Caco-2 (cell line): Measurements from ENCODE around the gene OST4. TPM values are rescaled to one million over a fixed set of nuclear protein-coding genes. Genes with fewer than 3 reads are reported as not detected.
"Not testable (repeated sequence)": the region's sequence is repeated elsewhere in the genome, so short reads cannot be mapped to it uniquely, and the experiment has no call there.

Source experiments
- BruUV-seq: library from RNA; stranded (reverse); fragments of 400-500 nt; replicated peaks from 2 replicates; lab custom pipeline; 2021; lab: Mats Ljungman, UMichigan
- CTCF ChIA-PET: fragments of 300-600 bp; sonication (Branson Sonifier 250); formaldehyde crosslinking; loops from one replicate; lab custom pipeline; 2022; ENCODE audit warnings: antibody characterized with exemption; lab: Charles Lee
- POLR2A ChIA-PET: fragments of 300-600 bp; sonication (Branson Sonifier 250); formaldehyde crosslinking; loops from one replicate; lab custom pipeline; 2022; ENCODE audit warnings: antibody characterized with exemption; lab: Charles Lee
- DNase-seq, 2 experiments: peaks; one replicate each; pipeline versions ENCODE4 v3.0.0 to v3.0.0-alpha.2; 2020 to 2022
- H3K27me3 ChIP-seq: replicated peaks from 2 replicates; pipeline ENCODE4 v1.6.0; 2011; ENCODE audit warnings: low read length; ENCODE audit not compliant: control insufficient read depth, insufficient read depth
- H3K36me3 ChIP-seq: 2 replicates; pipeline ENCODE4 v1.5.1; 2011; ENCODE audit warnings: low read length; ENCODE audit not compliant: control insufficient read depth, insufficient read depth
- H3K4me1 ChIP-seq: fragments of 250-450 bp; sonication (Bioruptor Pico); 2 replicates; pipeline ENCODE4 v1.5.1; 2020; ENCODE audit warnings: mild to moderate bottlenecking
- H3K4me3 ChIP-seq: 2 replicates; pipeline ENCODE4 v1.5.1; 2011; ENCODE audit warnings: low read depth, mild to moderate bottlenecking, control low read depth, low read length
- H3K9me3 ChIP-seq: fragments of 250-450 bp; sonication (Bioruptor Pico); 2 replicates; pipeline ENCODE4 v1.5.1; 2020; ENCODE audit warnings: mild to moderate bottlenecking, moderate library complexity
- H3K27ac Mint-ChIP-seq: one replicate; pipeline ENCODE4 v1.8.0; 2022; ENCODE audit warnings: mixed read lengths; ENCODE audit not compliant: unreplicated experiment
- H3K27me3 Mint-ChIP-seq: one replicate; pipeline ENCODE4 v1.8.0; 2022; ENCODE audit warnings: mixed read lengths; ENCODE audit not compliant: insufficient read depth, unreplicated experiment
- H3K36me3 Mint-ChIP-seq: one replicate; pipeline ENCODE4 v1.8.0; 2022; ENCODE audit warnings: mild to moderate bottlenecking, mixed read lengths; ENCODE audit not compliant: insufficient read depth, unreplicated experiment
- H3K4me1 Mint-ChIP-seq: one replicate; pipeline ENCODE4 v1.8.0; 2022; ENCODE audit warnings: low read depth, mixed read lengths; ENCODE audit not compliant: unreplicated experiment
- H3K4me3 Mint-ChIP-seq: one replicate; pipeline ENCODE4 v1.8.0; 2022; ENCODE audit warnings: mild to moderate bottlenecking, moderate library complexity, mixed read lengths; ENCODE audit not compliant: unreplicated experiment
- H3K9me3 Mint-ChIP-seq: one replicate; pipeline ENCODE4 v1.8.0; 2022; ENCODE audit warnings: mixed read lengths; ENCODE audit not compliant: unreplicated experiment
- intact Hi-C: fragments of 100-400 bp; cut with micrococcal nuclease; formaldehyde crosslinking; loops from one replicate; pipeline ENCODE4 v1.10.0; 2022; ENCODE audit not compliant: unreplicated experiment
- total RNA-seq: library from RNA; stranded (reverse); gene quantifications from 2 replicates; pipeline ENCODE4 v1.2.3, GENCODE V29; 2022
- TF ChIP-seq, protein P1 (sequence below), 2 experiments: fragments of 200-600 bp in 1 of 2; IDR thresholded peaks; 1 replicate in 1 of 2; 2 replicates in 1 of 2; pipeline versions ENCODE4 v1.5.1 to v1.8.0; 2011 to 2022; ENCODE audit warnings: antibody characterized with exemption in 1 of 2, control low read depth in 1 of 2, inconsistent platforms in 1 of 2, low read depth in 1 of 2, low read length in 1 of 2, mild to moderate bottlenecking in 1 of 2, moderate library complexity in 1 of 2; ENCODE audit not compliant: insufficient read depth in 1 of 2, severe bottlenecking in 1 of 2, unreplicated experiment in 1 of 2

OST4 gene
- total RNA-seq, 1 experiment from 2014 or later, result 237 TPM

DNA sequence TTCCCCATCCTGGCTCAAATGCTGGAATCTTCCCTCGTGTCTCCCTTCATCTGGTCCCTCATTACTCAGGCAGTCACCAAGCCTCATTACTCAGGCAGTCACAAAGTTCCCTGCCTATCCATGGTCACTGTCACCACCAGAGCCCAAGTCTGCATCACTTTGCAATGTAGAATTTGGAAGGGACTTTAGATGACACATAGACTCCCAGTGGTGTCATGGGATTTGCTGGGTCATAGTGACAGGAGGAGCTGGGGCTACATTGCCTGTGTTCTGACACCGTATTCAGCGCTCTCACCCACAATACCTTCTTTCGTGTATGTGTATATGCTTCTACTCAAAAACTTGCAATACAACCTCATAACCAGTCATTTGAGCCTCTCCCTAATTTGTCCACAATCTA, 4.9 kb upstream of the OST4 start:
- Mint-ChIP-seq H3K36me3 (peaks cover 6% of the 10 kb centered on the region), H3K4me3 (no peak overlapping the region), H3K9me3 (no peaks in the 10 kb centered on the region), H3K27me3 (peaks cover 19% of the 10 kb centered on the region), H3K27ac (no peak overlapping the region), H3K4me1 (peaks cover 8% of the 10 kb centered on the region)
- ChIA-PET POLR2A (no interaction called here), CTCF (no interaction called here)
- H3K27me3 ChIP-seq, result no peaks in the 10 kb centered on the region
- BruUV-seq, result no TSS peak
- intact Hi-C loops, result no loop called here
- H3K4me1 ChIP-seq, result peaks cover under 1% of the 10 kb centered on the region
- no peaks in the 10 kb centered on the region for H3K9me3 ChIP-seq
- no peak overlapping the region for H3K4me3 ChIP-seq
- no peak for DNase-seq
- TF ChIP-seq, protein P1, sequence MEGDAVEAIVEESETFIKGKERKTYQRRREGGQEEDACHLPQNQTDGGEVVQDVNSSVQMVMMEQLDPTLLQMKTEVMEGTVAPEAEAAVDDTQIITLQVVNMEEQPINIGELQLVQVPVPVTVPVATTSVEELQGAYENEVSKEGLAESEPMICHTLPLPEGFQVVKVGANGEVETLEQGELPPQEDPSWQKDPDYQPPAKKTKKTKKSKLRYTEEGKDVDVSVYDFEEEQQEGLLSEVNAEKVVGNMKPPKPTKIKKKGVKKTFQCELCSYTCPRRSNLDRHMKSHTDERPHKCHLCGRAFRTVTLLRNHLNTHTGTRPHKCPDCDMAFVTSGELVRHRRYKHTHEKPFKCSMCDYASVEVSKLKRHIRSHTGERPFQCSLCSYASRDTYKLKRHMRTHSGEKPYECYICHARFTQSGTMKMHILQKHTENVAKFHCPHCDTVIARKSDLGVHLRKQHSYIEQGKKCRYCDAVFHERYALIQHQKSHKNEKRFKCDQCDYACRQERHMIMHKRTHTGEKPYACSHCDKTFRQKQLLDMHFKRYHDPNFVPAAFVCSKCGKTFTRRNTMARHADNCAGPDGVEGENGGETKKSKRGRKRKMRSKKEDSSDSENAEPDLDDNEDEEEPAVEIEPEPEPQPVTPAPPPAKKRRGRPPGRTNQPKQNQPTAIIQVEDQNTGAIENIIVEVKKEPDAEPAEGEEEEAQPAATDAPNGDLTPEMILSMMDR (IDR thresholded peaks at IDR 0.05; ENCODE audit: insufficient read depth in 1 of 2, low read depth in 1 of 2, low read length in 1 of 2, severe bottlenecking in 1 of 2, unreplicated experiment in 1 of 2), result no peak
- H3K36me3 ChIP-seq, result no peaks in the 10 kb centered on the region

DNA sequence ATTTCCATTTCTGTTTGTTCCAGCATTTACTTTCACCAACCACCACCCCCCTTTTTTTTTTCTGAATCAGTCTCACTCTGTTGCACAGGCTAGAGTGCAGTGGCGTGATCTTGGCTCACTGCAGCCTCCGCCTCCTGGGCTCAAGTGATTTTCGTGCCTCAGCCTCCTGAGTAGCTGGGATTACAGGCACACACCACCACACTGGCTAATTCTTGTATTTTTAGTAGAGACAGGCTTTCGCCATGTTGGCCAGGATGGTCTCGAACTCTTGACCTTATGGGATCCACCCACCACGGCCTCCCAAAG, 4.1 kb upstream of the OST4 start:
- H3K4me3 Mint-ChIP-seq, H3K36me3 Mint-ChIP-seq, intact Hi-C loops, H3K36me3 ChIP-seq, H3K9me3 ChIP-seq, H3K4me1 ChIP-seq, H3K4me3 ChIP-seq, H3K27me3 ChIP-seq, CTCF ChIA-PET, POLR2A ChIA-PET, BruUV-seq, H3K4me1 Mint-ChIP-seq, H3K9me3 Mint-ChIP-seq, H3K27ac Mint-ChIP-seq, DNase-seq: not testable (repeated sequence)
- peaks cover 19% of the 10 kb centered on the region for H3K27me3 Mint-ChIP-seq

DNA sequence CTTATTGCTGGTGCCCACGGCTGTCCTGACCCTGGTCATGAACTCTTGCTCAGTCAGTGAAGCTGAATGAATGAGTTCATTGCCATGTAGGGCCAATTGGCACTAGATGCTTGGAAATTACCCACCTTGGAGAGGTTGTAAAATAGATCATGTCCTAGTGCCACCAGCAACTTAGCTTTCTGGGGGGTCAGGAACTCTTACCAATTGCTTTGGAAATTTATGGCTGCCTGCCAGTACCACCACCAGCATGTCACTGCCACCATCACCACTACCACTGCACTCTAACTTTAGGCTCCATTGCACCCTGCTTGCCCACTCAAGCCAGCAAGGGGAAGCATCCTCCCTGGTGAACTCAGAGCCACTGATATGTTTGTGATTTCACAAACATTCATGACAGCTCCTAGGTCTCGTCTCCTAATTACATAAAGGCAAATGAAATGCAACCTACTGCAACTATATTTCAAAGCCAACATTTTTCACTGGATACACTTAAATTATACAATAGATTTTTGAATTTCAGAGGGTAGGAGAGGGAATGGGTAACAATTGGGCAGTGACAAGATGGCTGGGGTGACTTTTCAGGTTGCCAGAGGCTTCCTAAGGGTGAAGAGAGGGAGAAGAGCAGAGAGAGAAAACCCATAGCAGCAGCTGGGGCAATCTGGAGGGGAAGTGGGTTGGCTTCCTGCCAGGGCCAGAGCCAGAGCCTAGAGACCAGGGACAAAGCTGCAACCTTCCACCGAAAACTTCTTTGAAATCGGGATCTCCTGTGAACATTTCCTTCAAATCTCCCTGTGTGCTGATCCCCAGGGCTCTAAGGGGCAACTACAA, 3.5 kb upstream of the OST4 start:
- Mint-ChIP-seq H3K27me3 (peaks cover 19% of the 10 kb centered on the region), H3K9me3 (no peaks in the 10 kb centered on the region), H3K27ac (no peak overlapping the region), H3K4me3 (no peak overlapping the region), H3K36me3 (peaks cover 12% of the 10 kb centered on the region), H3K4me1 (peaks cover 2% of the 10 kb centered on the region)
- intact Hi-C loops, result no loop called here
- H3K27me3 ChIP-seq, result no peaks in the 10 kb centered on the region
- no peaks in the 10 kb centered on the region for H3K4me1 ChIP-seq
- ChIA-PET CTCF (interaction anchor here (0.8 kb wide), 1 partner anchor 11 kb away, joined by 5 read pairs; no protein-coding TSS in a partner anchor), POLR2A (no interaction called here)
- no peaks in the 10 kb centered on the region for H3K36me3 ChIP-seq
- DNase-seq, result no peak
- BruUV-seq, result no TSS peak
- H3K4me3 ChIP-seq, result no peak overlapping the region
- H3K9me3 ChIP-seq, result no peaks in the 10 kb centered on the region
- TF ChIP-seq, protein P1 (IDR thresholded peaks at IDR 0.05; ENCODE audit: insufficient read depth in 1 of 2, low read depth in 1 of 2, low read length in 1 of 2, severe bottlenecking in 1 of 2, unreplicated experiment in 1 of 2), result no peak
